ENCODE data around the gene KCNN4. TPM values are rescaled to one million over a fixed set of nuclear protein-coding genes. Genes with fewer than 3 reads are reported as not detected.

KCNN4 gene
- total and polyA plus RNA-seq, 2 of the 13 experiments (the other 11 are each of a cell fraction or from before 2014, with no cell fraction given), result 0.13 to 0.25 TPM

- no peak for TF ChIP-seq HOXA9 (CRISPR knock-in tag; IDR thresholded peaks at IDR 0.05; ENCODE audit: borderline replicate concordance)
- no peak for TF ChIP-seq ZNF850 (CRISPR knock-in tag; conservative IDR thresholded peaks at IDR 0.05)
- no peak for TF ChIP-seq HNRNPUL1 (IDR thresholded peaks at IDR 0.05; ENCODE audit: low read depth, low read length)
- TF ChIP-seq DDIT3 (CRISPR knock-in tag; IDR thresholded peaks at IDR 0.05), result no peak
- TF ChIP-seq KLF16 (CRISPR knock-in tag; IDR thresholded peaks at IDR 0.05), result no peak
- no peak for TF ChIP-seq KDM3A (CRISPR knock-in tag; IDR thresholded peaks at IDR 0.05; ENCODE audit: low read depth)
- no peak for TF ChIP-seq SKI (IDR thresholded peaks at IDR 0.05; ENCODE audit: partially characterized antibody)
- no peak for TF ChIP-seq IRF1 (CRISPR knock-in tag; IDR thresholded peaks at IDR 0.05; ENCODE audit: low read depth)
- no peak for TF ChIP-seq MAFK (conservative IDR thresholded peaks at IDR 0.05 in 1 of 2, IDR thresholded peaks at IDR 0.05 in 1 of 2; ENCODE audit: low read length in 2 of 2)
- TF ChIP-seq, protein P1, sequence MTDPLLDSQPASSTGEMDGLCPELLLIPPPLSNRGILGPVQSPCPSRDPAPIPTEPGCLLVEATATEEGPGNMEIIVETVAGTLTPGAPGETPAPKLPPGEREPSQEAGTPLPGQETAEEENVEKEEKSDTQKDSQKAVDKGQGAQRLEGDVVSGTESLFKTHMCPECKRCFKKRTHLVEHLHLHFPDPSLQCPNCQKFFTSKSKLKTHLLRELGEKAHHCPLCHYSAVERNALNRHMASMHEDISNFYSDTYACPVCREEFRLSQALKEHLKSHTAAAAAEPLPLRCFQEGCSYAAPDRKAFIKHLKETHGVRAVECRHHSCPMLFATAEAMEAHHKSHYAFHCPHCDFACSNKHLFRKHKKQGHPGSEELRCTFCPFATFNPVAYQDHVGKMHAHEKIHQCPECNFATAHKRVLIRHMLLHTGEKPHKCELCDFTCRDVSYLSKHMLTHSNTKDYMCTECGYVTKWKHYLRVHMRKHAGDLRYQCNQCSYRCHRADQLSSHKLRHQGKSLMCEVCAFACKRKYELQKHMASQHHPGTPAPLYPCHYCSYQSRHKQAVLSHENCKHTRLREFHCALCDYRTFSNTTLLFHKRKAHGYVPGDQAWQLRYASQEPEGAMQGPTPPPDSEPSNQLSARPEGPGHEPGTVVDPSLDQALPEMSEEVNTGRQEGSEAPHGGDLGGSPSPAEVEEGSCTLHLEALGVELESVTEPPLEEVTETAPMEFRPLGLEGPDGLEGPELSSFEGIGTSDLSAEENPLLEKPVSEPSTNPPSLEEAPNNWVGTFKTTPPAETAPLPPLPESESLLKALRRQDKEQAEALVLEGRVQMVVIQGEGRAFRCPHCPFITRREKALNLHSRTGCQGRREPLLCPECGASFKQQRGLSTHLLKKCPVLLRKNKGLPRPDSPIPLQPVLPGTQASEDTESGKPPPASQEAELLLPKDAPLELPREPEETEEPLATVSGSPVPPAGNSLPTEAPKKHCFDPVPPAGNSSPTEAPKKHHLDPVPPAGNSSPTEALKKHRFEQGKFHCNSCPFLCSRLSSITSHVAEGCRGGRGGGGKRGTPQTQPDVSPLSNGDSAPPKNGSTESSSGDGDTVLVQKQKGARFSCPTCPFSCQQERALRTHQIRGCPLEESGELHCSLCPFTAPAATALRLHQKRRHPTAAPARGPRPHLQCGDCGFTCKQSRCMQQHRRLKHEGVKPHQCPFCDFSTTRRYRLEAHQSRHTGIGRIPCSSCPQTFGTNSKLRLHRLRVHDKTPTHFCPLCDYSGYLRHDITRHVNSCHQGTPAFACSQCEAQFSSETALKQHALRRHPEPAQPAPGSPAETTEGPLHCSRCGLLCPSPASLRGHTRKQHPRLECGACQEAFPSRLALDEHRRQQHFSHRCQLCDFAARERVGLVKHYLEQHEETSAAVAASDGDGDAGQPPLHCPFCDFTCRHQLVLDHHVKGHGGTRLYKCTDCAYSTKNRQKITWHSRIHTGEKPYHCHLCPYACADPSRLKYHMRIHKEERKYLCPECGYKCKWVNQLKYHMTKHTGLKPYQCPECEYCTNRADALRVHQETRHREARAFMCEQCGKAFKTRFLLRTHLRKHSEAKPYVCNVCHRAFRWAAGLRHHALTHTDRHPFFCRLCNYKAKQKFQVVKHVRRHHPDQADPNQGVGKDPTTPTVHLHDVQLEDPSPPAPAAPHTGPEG (CRISPR knock-in tag; IDR thresholded peaks at IDR 0.05), result no peak
- no peak for TF ChIP-seq TFE3 (CRISPR knock-in tag; IDR thresholded peaks at IDR 0.05)
- TF ChIP-seq HNRNPK (IDR thresholded peaks at IDR 0.05; ENCODE audit: low read depth, low read length, poor library complexity, severe bottlenecking), result no peak
- TF ChIP-seq TIGD3 (CRISPR knock-in tag; IDR thresholded peaks at IDR 0.05; ENCODE audit: borderline replicate concordance), result no peak
- no peak for TF ChIP-seq ZFAT (CRISPR knock-in tag; conservative IDR thresholded peaks at IDR 0.05)
- no peak for TF ChIP-seq ZNF777 (CRISPR knock-in tag; IDR thresholded peaks at IDR 0.05)
- no peak for TF ChIP-seq HMG20A (CRISPR knock-in tag; IDR thresholded peaks at IDR 0.05; ENCODE audit: borderline replicate concordance)
- no peak for TF ChIP-seq ONECUT2 (CRISPR knock-in tag; IDR thresholded peaks at IDR 0.05)
- TF ChIP-seq GATA4 (IDR thresholded peaks at IDR 0.05; ENCODE audit: borderline replicate concordance, low read depth), result no peak
- no peak for TF ChIP-seq SP140L (CRISPR knock-in tag; IDR thresholded peaks at IDR 0.05; ENCODE audit: borderline replicate concordance)
Observed at GRCh38 chr19:43826787-43827754, 46.3 kb upstream of the KCNN4 start, which contains the start of gene ZNF283 (continued).
